Measurements from ENCODE around the gene ROS1. TPM values are rescaled to one million over a fixed set of nuclear protein-coding genes. Genes with fewer than 3 reads are reported as not detected.
A peak's percentile ranks its signal among the peaks of the same experiment; 100 is the strongest.
"Not testable (repeated sequence)": the region's sequence is repeated elsewhere in the genome, so short reads cannot be mapped to it uniquely, and the experiment has no call there.

Gene ROS1
- total RNA-seq, 1 donor from 2014 or later = not detected

- Mint-ChIP-seq H3K36me3 (ENCODE audit: low read depth) (no peaks in the 10 kb centered on the region), H3K9me3 (no peaks in the 10 kb centered on the region), H3K4me1 (ENCODE audit: low read depth) (no peaks in the 10 kb centered on the region), H3K4me3 (ENCODE audit: low read depth) (no peak overlapping the region), H3K27me3 (ENCODE audit: low read depth) (no peaks in the 10 kb centered on the region), H3K27ac (no peak overlapping the region)
- intact Hi-C loops (cut with micrococcal nuclease) = no loop called here
- no peak for DNase-seq (ENCODE audit: low spot score)
Observed at GRCh38 chr6:117391874-117392583, 33.7 kb downstream of the ROS1 start.

- Mint-ChIP-seq H3K9me3 (no peaks in the 10 kb centered on the region), H3K27ac (no peak overlapping the region), H3K4me3 (ENCODE audit: low read depth) (no peak overlapping the region), H3K4me1 (ENCODE audit: low read depth) (no peaks in the 10 kb centered on the region), H3K36me3 (ENCODE audit: low read depth) (no peaks in the 10 kb centered on the region), H3K27me3 (ENCODE audit: low read depth) (no peaks in the 10 kb centered on the region)
- intact Hi-C loops (cut with micrococcal nuclease) = no loop called here
- no peak for DNase-seq (ENCODE audit: low spot score)
Observed at GRCh38 chr6:117389227-117390057, 36.3 kb downstream of the ROS1 start.

GRCh38 chr6:117387454-117387974, 38.2 kb downstream of the ROS1 start:
- intact Hi-C loops (cut with micrococcal nuclease) = no loop called here
- DNase-seq (ENCODE audit: low spot score) = no peak
- Mint-ChIP-seq H3K9me3 (no peaks in the 10 kb centered on the region), H3K4me1 (ENCODE audit: low read depth) (no peaks in the 10 kb centered on the region), H3K36me3 (ENCODE audit: low read depth) (no peaks in the 10 kb centered on the region), H3K27ac (no peak overlapping the region), H3K4me3 (ENCODE audit: low read depth) (no peak overlapping the region), H3K27me3 (ENCODE audit: low read depth) (no peaks in the 10 kb centered on the region)

GRCh38 chr6:117384659-117385058, 41.1 kb downstream of the ROS1 start:
- H3K4me1 Mint-ChIP-seq (ENCODE audit: low read depth) = no peaks in the 10 kb centered on the region

GRCh38 chr6:117381749-117382148, 44.0 kb downstream of the ROS1 start:
- Mint-ChIP-seq H3K36me3 (ENCODE audit: low read depth) (no peaks in the 10 kb centered on the region), H3K4me3 (ENCODE audit: low read depth) (no peak overlapping the region), H3K9me3 (no peaks in the 10 kb centered on the region), H3K27ac (no peak overlapping the region), H3K4me1 (ENCODE audit: low read depth) (no peaks in the 10 kb centered on the region), H3K27me3 (ENCODE audit: low read depth) (no peaks in the 10 kb centered on the region)
- intact Hi-C loops (cut with micrococcal nuclease) = no loop called here
- no peak for DNase-seq (ENCODE audit: low spot score)

More at GRCh38 chr6:117384659-117385058, 41.1 kb downstream of the ROS1 start:
- Mint-ChIP-seq H3K9me3 (no peaks in the 10 kb centered on the region), H3K27ac (no peak overlapping the region), H3K4me3 (ENCODE audit: low read depth) (no peak overlapping the region), H3K36me3 (ENCODE audit: low read depth) (no peaks in the 10 kb centered on the region), H3K27me3 (ENCODE audit: low read depth) (no peaks in the 10 kb centered on the region)
- intact Hi-C loops (cut with micrococcal nuclease) = no loop called here
- DNase-seq (ENCODE audit: low spot score) = no peak

- Mint-ChIP-seq H3K9me3 (no peaks in the 10 kb centered on the region), H3K27ac (no peak overlapping the region), H3K4me3 (ENCODE audit: low read depth) (no peak overlapping the region), H3K4me1 (ENCODE audit: low read depth) (no peaks in the 10 kb centered on the region), H3K27me3 (ENCODE audit: low read depth) (no peaks in the 10 kb centered on the region), H3K36me3 (ENCODE audit: low read depth) (no peaks in the 10 kb centered on the region)
- no peak for DNase-seq (ENCODE audit: low spot score)
- intact Hi-C loops (cut with micrococcal nuclease) = no loop called here
Observed at GRCh38 chr6:117380298-117380697, 45.4 kb downstream of the ROS1 start.

GRCh38 chr6:117375446-117375845, 50.3 kb downstream of the ROS1 start:
- intact Hi-C loops (cut with micrococcal nuclease) = no loop called here
- H3K27me3 Mint-ChIP-seq (ENCODE audit: low read depth) = no peaks in the 10 kb centered on the region
- H3K36me3 Mint-ChIP-seq (ENCODE audit: low read depth) = no peaks in the 10 kb centered on the region
- DNase-seq (ENCODE audit: low spot score) = no peak
- H3K27ac Mint-ChIP-seq = no peak overlapping the region
- H3K4me3 Mint-ChIP-seq (ENCODE audit: low read depth) = no peak overlapping the region
- H3K4me1 Mint-ChIP-seq (ENCODE audit: low read depth) = peaks cover 2% of the 10 kb centered on the region
- H3K9me3 Mint-ChIP-seq = no peaks in the 10 kb centered on the region

GRCh38 chr6:117373211-117373813, 52.4 kb downstream of the ROS1 start:
- no peak for DNase-seq (ENCODE audit: low spot score)
- H3K27me3 Mint-ChIP-seq (ENCODE audit: low read depth) = no peaks in the 10 kb centered on the region
- no peak overlapping the region for H3K4me3 Mint-ChIP-seq (ENCODE audit: low read depth)
- H3K36me3 Mint-ChIP-seq (ENCODE audit: low read depth) = no peaks in the 10 kb centered on the region
- no peak overlapping the region for H3K27ac Mint-ChIP-seq
- H3K9me3 Mint-ChIP-seq = no peaks in the 10 kb centered on the region
- intact Hi-C loops (cut with micrococcal nuclease) = no loop called here
- H3K4me1 Mint-ChIP-seq (ENCODE audit: low read depth) = peaks cover 2% of the 10 kb centered on the region

- H3K4me1 Mint-ChIP-seq (ENCODE audit: low read depth); H3K36me3 Mint-ChIP-seq (ENCODE audit: low read depth); H3K27me3 Mint-ChIP-seq (ENCODE audit: low read depth); DNase-seq (ENCODE audit: low spot score); H3K9me3 Mint-ChIP-seq; H3K27ac Mint-ChIP-seq; intact Hi-C loops (cut with micrococcal nuclease): not testable (repeated sequence)
- peak overlapping the region; percentile 37 for H3K4me3 Mint-ChIP-seq (ENCODE audit: low read depth)
Observed at GRCh38 chr6:117372289-117372688, 53.5 kb downstream of the ROS1 start.

- no peaks in the 10 kb centered on the region for H3K36me3 Mint-ChIP-seq (ENCODE audit: low read depth)
- peaks cover 2% of the 10 kb centered on the region for H3K4me1 Mint-ChIP-seq (ENCODE audit: low read depth)
- H3K27ac Mint-ChIP-seq = no peak overlapping the region
- H3K9me3 Mint-ChIP-seq = no peaks in the 10 kb centered on the region
- no peak overlapping the region for H3K4me3 Mint-ChIP-seq (ENCODE audit: low read depth)
- DNase-seq (ENCODE audit: low spot score) = no peak
- intact Hi-C loops (cut with micrococcal nuclease) = no loop called here
- H3K27me3 Mint-ChIP-seq (ENCODE audit: low read depth) = no peaks in the 10 kb centered on the region
Observed at GRCh38 chr6:117371492-117371891, 54.2 kb downstream of the ROS1 start.

- intact Hi-C loops (cut with micrococcal nuclease) = no loop called here
- Mint-ChIP-seq H3K27me3 (ENCODE audit: low read depth) (peaks cover 4% of the 10 kb centered on the region), H3K4me1 (ENCODE audit: low read depth) (no peaks in the 10 kb centered on the region), H3K4me3 (ENCODE audit: low read depth) (no peak overlapping the region), H3K36me3 (ENCODE audit: low read depth) (no peaks in the 10 kb centered on the region), H3K27ac (no peak overlapping the region), H3K9me3 (no peaks in the 10 kb centered on the region)
- DNase-seq (ENCODE audit: low spot score) = no peak
Observed at GRCh38 chr6:117359581-117359980, 66.2 kb downstream of the ROS1 start.

GRCh38 chr6:117354671-117355070, 71.1 kb downstream of the ROS1 start:
- Mint-ChIP-seq H3K9me3 (no peaks in the 10 kb centered on the region), H3K36me3 (ENCODE audit: low read depth) (no peaks in the 10 kb centered on the region), H3K27ac (no peak overlapping the region), H3K4me1 (ENCODE audit: low read depth) (no peaks in the 10 kb centered on the region), H3K4me3 (ENCODE audit: low read depth) (no peak overlapping the region), H3K27me3 (ENCODE audit: low read depth) (peaks cover 11% of the 10 kb centered on the region)
- intact Hi-C loops (cut with micrococcal nuclease) = no loop called here
- DNase-seq (ENCODE audit: low spot score) = no peak

Measured in activated T-helper 2 cell treated with anti-CD3 and anti-CD28 coated beads, Interferon-gamma antibody, Interleukin-2, Interleukin-4, amounts not matched to agents 10 μg/mL and 5 μg/mL and 100 μg/mL, durations not matched to agents 14 hours and 24 hours and 36 hours (primary cell).